ENCODE data around the gene ZBTB40. TPM values are rescaled to one million over a fixed set of nuclear protein-coding genes. Genes with fewer than 3 reads are reported as not detected.

Gene ZBTB40
- total and polyA plus RNA-seq, 9 of the 15 experiments (the other 6 are each of a cell fraction or from before 2014, with no cell fraction given), result 2.6 to 26.0 (median 18.8) TPM

DNA sequence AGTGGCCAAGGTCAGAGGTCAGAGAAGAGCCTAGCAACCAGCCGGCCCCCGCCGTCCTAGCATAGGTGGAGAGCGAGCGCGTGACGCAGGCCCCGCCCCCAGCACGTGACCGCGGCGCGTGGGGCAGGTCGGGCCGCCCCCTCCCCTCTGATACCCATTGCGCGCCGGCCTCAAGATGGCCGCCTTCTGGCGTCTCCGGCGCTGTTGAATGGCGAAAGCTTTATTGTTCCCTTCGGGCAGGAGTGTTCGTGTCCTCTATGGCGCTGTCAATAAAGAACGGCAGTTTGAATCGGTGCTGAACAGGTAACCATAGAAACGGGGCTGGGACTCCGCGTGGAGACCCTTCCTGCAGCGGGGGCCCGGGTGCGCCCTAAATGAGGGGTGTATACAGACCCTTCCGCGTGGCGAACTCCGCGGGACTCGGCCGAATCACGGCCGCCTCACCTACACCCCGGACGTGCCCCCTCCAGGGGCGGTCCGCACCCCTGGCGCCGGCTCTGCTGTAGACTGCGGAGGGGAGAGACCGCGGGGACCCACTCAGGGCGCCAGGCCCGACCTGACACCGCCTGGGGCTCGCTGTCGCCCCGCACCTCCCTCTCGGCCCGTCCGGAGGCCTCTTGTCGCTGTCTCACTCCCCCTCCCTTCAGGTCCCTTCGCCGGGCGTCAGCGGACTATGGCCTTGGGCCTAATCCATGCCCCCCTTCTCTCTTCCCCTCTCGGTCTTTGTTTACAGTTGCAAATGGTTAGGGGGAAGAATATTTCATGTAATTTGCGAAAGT lies at the start of gene ZBTB40 (continued):
- TF ChIP-seq NONO (IDR thresholded peaks at IDR 0.05; ENCODE audit: low read depth in 2 of 2, low read length in 1 of 2) (peak in 1 of 2 experiments; percentile 81; a peak in 2 of 4 replicates), FOXK2 (conservative IDR thresholded peaks at IDR 0.05 in 1 of 2, IDR thresholded peaks at IDR 0.05 in 1 of 2; ENCODE audit: low read depth in 2 of 2) (peak; percentile 89 to 94), ZNF766 (CRISPR knock-in tag; conservative IDR thresholded peaks at IDR 0.05) (peak; percentile 53; the same call in 1 of the 2 replicates), GTF2E2 (tag; IDR thresholded peaks at IDR 0.05) (peak; percentile 80), GABPB1 (CRISPR knock-in tag; IDR thresholded peaks at IDR 0.05) (peak; percentile 81), NCOA6 (IDR thresholded peaks at IDR 0.05) (peak; percentile 88), ETV5 (CRISPR knock-in tag; IDR thresholded peaks at IDR 0.05; ENCODE audit: low read depth) (peak; percentile 69; the same call in 1 of the 2 replicates), RBM34 (IDR thresholded peaks at IDR 0.05; ENCODE audit: borderline replicate concordance, insufficient read depth, low read length) (no peak), TFAM (CRISPR knock-in tag; conservative IDR thresholded peaks at IDR 0.05) (no peak), TFAP4 (CRISPR knock-in tag; IDR thresholded peaks at IDR 0.05; ENCODE audit: borderline replicate concordance) (peak; percentile 92), ZBTB7A (IDR thresholded peaks at IDR 0.05; ENCODE audit: borderline replicate concordance, control insufficient read depth, low read depth, low read length) (peak; percentile 73; the same call in 1 of the 2 replicates), LCOR (CRISPR knock-in tag; IDR thresholded peaks at IDR 0.05) (peak; percentile 91), VEZF1 (CRISPR knock-in tag; IDR thresholded peaks at IDR 0.05) (peak; percentile 97), ZNF12 (CRISPR knock-in tag; IDR thresholded peaks at IDR 0.05) (no peak), DMBX1 (CRISPR knock-in tag; IDR thresholded peaks at IDR 0.05; ENCODE audit: borderline replicate concordance) (no peak), ARNT (IDR thresholded peaks at IDR 0.05) (peak in 1 of 2 experiments; percentile 87; a peak in 3 of 4 replicates), CHD1 (IDR thresholded peaks at IDR 0.05; ENCODE audit: low read length) (peak; percentile 83), ZNF699 (CRISPR knock-in tag; IDR thresholded peaks at IDR 0.05; ENCODE audit: insufficient replicate concordance) (no peak)
- TF ChIP-seq, protein P1, sequence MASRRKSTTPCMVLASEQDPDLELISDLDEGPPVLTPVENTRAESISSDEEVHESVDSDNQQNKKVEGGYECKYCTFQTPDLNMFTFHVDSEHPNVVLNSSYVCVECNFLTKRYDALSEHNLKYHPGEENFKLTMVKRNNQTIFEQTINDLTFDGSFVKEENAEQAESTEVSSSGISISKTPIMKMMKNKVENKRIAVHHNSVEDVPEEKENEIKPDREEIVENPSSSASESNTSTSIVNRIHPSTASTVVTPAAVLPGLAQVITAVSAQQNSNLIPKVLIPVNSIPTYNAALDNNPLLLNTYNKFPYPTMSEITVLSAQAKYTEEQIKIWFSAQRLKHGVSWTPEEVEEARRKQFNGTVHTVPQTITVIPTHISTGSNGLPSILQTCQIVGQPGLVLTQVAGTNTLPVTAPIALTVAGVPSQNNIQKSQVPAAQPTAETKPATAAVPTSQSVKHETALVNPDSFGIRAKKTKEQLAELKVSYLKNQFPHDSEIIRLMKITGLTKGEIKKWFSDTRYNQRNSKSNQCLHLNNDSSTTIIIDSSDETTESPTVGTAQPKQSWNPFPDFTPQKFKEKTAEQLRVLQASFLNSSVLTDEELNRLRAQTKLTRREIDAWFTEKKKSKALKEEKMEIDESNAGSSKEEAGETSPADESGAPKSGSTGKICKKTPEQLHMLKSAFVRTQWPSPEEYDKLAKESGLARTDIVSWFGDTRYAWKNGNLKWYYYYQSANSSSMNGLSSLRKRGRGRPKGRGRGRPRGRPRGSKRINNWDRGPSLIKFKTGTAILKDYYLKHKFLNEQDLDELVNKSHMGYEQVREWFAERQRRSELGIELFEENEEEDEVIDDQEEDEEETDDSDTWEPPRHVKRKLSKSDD (conservative IDR thresholded peaks at IDR 0.05; ENCODE audit: low read length), result peak; percentile 91
- TF ChIP-seq, protein P2, sequence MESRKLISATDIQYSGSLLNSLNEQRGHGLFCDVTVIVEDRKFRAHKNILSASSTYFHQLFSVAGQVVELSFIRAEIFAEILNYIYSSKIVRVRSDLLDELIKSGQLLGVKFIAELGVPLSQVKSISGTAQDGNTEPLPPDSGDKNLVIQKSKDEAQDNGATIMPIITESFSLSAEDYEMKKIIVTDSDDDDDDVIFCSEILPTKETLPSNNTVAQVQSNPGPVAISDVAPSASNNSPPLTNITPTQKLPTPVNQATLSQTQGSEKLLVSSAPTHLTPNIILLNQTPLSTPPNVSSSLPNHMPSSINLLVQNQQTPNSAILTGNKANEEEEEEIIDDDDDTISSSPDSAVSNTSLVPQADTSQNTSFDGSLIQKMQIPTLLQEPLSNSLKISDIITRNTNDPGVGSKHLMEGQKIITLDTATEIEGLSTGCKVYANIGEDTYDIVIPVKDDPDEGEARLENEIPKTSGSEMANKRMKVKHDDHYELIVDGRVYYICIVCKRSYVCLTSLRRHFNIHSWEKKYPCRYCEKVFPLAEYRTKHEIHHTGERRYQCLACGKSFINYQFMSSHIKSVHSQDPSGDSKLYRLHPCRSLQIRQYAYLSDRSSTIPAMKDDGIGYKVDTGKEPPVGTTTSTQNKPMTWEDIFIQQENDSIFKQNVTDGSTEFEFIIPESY (CRISPR knock-in tag; IDR thresholded peaks at IDR 0.05), result peak; percentile 45; the same call in 1 of the 2 replicates

Measured in K562 (cell line).